GM11168 (cell line): ENCODE results near the gene KCNE4.
"Not testable (repeated sequence)": the region's sequence is repeated elsewhere in the genome, so short reads cannot be mapped to it uniquely, and the experiment has no call there.

Source experiments
- in situ Hi-C: fragments of 300-500 bp; cut with MboI; formaldehyde crosslinking; loops from one replicate; pipeline ENCODE4 v1.12.0; 2022; ENCODE audit warnings: low sequenced_read_pairs; ENCODE audit not compliant: unreplicated experiment

The KCNE4 gene

DNA sequence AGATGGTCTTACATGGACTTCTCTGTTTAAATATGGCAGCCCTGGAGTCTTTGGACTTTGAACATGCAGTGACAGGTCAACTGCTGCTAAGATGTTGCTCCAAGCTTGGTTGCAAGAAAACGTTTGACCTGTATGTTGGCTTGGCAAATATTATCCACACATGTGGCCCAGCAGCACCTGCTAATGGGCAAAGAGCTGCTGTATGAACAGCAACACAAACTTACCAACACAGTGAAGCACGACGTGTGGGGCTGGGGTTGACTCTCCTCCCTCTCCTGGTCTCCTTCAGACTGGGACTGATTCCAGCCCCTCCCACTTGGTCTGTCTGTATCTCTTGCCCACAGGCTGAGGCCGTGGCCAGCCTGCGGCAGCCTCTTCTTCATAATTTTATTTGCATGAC, 3.8 kb downstream of the KCNE4 start:
- in situ Hi-C loops = no loop called here

DNA sequence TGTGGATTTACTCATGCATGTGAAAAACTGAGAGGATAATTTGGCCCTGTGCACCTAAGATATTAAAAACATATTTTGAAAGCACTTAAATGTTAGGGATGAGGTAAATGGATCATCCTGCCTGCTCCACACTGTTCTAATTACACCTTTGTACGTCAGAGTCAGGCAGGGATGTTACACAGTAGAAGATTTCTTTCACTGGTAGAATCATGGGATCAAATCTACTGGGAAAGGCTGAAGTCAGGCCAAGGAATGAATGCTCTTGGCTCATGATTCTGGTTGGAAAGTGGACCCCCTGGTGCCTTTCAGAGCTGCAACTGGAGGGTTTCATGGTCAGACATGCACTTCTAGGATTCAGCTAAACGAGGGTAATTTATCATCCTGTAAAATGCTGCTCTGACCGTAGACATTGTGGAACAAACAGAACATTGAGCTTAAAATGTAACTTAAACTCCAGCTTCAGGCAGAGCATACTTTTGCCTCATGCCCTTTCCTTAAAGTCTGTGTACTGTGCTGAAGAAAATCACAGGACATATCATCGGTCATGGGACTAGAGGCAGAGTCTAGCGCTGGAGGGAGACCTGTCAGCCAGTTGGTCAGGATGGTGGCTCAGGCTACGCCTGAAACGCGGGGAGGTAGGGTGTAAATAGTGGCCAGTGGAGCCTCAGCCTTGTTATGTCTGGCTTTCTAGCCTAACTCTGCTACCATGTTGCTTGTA, 4.9 kb downstream of the KCNE4 start:
- in situ Hi-C loops = no loop called here

DNA sequence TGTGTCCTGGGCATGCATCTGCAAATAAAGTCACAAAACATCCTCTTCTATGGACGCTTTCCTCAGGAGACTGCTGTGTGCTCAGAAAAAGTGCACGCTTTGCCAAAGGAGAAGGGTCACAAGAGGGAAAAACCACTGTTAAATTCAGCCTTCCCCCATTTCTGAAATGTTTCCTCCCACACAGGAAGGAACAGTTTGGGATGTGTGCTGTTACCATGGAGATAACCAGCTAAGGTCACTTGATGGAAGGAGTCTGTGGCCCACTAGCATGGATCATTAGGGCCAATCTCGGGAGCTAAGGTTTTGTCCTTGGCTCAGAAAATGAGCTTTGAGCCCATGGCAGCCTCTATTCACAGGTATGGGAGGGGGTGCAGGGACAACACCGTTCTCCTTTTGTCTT, 5.6 kb downstream of the KCNE4 start:
- in situ Hi-C loops = no loop called here

DNA sequence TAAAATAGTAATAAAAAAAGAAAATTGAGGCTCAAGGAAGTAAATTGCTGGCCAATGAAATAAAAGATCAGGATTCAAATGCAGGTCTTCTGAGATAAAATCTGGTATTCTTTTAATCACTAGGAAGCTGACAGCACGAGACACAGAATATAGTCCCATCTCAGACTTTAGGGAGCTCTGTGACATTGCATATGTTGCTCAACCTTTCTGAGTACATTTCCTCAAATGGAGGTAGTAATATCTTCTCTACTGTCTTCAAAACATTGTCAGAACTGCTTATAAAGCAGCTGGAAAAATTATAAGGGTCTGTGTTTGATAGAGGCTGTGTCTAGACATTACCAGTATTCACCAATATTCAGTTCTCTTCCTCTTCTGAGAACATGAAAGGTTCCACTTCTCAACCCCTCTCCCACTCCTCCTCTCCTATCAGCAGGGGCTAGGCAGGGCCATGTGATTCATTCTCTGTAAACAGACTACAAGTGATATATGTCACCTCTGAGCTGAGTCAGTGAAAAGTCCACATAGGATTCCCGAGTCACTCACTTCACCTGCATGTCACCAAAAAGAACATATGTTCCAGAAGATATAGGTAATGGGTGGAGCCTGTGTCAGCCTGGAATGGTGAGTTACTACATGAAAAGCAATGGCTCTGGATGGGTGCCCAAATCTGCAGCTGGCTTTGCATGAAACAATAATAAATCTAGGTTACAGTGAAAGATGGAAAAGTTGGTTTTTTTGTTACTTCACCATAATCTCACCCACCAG, 7.1 kb downstream of the KCNE4 start:
- in situ Hi-C loops = no loop called here

DNA sequence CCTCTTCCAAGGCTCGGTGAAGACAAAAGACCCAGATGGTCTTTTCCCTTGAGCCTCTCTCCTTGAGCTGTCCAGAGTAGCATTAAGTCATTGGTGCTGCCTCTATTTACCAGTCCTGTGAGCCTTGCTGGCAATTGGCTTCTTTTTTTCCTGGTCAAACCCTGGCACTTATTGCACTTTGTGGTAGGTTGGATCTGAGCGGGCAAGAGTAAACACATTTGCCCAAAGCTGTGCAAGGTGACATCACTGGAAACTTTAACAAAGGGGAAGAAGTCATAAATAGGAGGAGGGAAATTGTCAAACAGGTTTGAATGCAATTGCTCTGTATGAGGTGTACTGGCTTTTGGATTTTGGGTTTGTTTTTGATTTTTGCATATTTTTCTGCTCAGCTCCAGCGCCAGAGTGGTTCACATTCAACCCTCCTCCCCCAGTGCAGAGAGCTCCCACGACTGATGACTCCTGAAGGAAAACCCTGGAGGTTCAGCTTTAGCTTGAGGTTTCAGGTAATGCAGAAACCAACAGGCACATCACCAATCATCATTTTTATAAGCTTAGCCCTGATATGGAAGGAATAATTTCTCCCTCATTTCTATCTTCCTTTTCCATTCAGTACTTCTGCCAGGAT, 8.3 kb downstream of the KCNE4 start:
- in situ Hi-C loops = no loop called here

DNA sequence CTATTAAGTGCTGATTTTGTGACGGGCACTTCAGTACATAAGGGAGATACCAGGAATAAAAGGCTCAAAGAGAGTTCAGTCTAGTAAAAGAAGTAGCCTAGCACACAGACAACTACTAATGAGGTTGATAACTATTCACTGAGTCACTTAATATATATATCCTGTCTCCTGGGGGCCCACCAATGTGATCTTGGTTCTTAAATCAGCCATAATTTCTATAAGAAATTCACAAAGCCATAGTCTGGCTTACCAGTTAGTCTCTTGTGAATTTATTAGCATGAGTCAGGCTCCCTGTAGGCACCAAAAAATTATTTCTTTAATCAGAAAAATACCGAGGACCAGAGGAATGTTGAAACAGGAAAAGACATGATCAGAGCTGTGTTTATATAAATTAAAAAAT, 10.4 kb downstream of the KCNE4 start:
- in situ Hi-C loops = no loop called here

DNA sequence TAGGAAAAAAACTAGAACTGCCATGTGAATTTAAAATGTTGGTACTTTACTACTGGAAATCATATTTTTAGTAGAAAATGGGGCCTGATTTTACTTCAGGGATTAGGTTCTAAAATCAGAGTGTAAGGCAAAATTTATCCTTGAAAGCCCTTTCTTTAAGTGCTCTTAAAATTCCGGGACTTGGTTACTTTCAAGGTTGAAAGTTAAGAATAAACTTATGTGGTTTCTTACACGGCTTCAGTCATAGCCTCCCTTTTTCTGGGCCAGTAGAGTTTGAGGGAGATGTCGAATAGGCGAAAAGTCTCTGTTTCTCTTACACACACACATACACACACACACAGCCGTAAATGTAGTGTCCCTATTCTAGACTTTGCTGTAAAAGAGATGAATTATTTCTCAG, 13.1 kb downstream of the KCNE4 start:
- in situ Hi-C loops = no loop called here

DNA sequence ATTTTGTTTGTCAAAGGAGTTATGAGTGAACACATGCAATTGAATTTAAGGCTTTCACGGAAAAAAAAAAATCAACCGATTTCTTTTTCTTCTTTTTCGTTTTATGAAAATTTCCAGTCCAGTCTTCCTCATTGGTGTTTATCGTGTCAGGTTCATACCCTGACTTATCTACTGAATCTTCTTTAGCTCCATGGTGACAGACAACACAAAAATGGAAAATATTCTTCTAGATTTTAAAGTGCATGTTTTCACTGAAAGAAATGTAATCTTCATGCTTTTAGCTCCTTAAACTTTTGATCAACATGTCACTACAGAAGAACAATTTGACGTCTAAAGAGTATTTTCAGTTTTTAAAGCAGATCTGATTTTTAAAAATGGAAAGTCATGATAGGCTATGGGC, 14.7 kb downstream of the KCNE4 start:
- in situ Hi-C loops = no loop called here

DNA sequence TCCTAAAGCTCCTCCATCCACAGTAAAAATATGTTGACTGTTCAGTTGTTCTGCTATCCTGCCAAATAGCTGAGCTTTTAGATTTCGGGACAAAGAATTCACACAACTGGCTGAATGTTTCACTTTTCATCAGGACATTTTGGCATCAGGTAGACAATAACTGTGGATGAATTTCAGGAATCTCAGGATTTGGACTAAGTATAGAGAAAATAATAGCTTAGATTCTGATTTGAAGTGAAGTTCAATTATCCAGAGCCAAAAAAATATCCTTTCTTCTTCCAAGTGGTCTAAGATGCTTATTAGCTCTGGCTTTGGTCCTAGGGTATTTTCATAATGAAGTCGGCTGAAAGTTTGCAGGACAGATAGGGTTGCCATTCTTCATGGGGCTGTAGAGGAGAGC, 16.1 kb downstream of the KCNE4 start:
- in situ Hi-C loops = no loop called here

DNA sequence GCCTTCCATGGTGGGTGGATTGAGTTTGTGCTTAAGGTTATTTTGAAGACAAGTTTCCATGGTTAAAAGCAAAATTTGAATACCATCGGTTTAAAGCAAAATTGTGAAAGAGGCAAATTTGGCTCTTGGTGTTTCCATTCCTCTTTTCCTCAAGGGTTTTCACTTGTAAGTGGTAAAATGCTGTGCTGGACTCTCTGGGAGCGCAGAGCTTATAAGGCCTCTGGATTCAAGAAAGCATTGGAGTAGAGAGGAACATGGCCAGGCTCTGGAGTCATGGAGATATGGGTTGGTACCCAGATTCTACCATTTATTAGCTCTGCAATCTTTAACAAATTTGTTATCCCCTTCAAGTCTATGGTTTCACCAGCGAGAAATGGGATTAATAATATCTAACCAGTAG, 17.5 kb downstream of the KCNE4 start:
- in situ Hi-C loops = no loop called here

DNA sequence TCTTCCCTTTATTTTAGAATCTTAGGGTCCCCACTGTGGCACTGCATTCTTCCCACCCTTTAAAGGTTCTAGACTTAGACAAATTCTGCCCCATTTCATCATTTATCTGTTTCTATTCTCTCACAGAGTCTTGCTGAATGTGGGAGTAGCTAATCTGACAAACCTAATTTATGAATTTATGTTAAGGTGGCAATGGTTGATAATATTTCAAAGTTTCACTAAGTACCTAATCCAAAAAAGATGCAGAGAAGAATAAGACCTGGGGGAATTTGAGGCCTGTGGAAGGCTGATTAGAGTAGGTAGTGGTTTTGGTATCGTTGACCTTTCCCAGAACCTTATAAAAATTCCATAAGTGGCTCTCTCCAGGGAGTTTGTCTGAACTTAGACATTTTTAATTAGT, 18.0 kb downstream of the KCNE4 start:
- in situ Hi-C loops = no loop called here

DNA sequence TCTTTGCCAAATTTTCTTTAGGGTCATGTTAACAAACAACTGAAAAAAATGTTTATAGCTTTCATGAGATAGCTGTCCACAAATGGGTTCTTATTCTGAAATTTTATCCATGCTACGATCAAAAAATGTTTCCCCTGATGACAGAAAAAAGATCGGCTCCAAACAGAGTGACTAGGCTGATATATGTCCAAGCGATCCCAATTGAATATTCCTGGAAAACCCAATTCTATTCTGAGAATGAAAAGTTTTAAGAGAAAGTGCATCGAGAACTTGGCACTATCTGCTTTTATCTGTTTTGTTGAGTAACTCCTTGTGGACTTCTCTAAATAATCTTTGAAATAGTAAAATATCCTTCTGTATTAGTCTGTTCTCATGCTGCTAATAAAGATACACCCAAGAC, 19.1 kb downstream of the KCNE4 start:
- in situ Hi-C loops = no loop called here

DNA sequence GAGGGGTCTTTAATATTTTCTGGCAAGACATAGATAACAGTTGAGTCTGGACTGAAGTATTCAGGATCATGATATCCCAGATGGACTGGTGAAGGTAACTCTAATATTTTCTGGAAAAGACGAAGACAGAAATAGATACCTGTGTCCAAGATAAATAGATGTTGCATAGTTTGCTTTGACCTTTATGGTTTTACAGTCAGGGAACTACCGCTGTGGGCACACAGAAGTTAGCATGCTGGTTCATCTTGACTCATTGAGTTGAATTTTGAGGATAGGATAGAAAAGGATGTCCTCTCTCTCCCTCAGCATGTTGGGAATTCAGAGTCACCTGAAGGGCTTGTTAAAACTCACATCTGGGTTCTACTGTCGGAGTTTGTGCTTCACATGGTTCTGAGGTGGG, 20.8 kb downstream of the KCNE4 start:
- in situ Hi-C loops = no loop called here

DNA sequence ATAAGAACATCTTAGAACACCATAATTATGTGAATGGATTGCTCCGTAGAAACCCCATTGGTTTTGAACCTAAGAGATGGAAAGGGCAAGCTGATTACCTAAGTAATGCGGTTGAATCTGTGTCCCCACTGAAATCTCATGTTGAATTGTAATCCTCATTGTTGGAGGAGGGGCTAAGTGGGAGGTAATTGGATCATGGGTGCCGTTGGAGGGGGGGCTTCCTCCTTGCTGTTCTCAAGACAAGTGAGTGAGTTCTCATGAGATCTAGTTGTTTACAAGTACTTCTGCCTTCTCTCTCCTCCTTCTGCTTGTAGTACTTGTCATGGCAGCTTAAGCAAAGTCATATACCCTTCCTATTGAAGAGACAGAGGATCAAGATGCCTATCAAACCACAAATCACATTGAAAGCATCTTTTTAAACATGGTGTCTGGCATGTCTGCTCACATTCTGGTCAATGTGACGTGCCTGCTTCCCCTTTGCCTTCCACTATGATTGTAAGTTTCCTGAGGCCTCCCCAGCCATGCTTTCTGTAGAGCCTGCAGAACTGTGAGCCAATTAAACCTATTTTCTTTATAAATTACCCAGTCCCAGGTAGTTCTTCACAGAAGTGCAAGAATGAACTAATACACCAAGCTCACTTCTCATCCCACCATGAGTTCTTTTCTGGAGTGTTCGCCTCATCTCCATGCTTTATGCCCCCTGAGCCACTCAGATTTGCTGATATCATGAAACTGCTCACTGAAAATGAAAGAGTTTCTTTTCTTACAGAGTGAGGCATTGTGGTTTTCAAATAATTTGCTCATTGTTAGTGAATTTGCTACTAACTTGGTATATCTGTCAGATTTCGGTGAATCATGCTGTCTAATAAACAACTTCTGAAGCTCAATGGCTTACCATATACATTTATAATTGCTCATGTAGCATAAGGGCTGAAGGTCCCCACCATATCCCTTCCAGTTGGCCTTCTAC, 23.6 kb downstream of the KCNE4 start:
- in situ Hi-C loops = no loop called here

DNA sequence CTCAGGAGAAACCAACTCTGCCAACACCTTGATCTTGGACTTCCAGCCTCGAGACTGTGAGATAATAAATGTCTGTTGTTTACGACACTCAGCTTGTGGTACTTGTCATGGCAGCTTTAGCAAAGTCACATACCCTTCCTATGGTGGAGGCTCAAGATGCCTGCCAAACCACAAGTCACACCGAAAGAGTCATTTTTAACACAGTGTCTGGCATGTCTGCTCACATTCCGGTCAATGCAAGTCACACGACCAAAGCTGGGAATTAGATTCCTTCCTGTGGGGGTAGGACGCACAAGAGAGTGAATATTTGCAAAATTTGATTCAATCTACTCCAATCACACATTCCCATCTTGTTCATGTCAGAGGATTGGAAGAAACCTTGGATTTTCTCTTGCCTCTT, 24.6 kb downstream of the KCNE4 start:
- in situ Hi-C loops = no loop called here

DNA sequence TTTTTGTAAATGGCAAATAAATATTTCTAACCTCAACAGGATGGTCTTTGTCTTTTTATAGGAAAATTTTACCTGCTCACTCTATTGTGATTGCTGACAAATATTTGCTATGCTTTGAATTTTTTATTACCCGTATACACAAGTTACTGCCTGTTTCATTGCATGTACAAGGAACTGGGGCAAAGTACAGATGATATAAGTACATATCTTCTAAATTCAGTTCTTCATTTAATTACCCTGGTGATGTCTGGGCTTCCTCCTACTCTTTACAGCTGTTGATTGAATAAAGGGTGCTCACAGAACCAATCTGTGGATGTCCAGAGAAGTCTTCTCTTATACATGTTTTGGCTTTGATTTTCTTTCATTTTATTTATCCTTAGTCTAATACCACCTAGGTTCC, 26.5 kb downstream of the KCNE4 start:
- in situ Hi-C loops = no loop called here

DNA sequence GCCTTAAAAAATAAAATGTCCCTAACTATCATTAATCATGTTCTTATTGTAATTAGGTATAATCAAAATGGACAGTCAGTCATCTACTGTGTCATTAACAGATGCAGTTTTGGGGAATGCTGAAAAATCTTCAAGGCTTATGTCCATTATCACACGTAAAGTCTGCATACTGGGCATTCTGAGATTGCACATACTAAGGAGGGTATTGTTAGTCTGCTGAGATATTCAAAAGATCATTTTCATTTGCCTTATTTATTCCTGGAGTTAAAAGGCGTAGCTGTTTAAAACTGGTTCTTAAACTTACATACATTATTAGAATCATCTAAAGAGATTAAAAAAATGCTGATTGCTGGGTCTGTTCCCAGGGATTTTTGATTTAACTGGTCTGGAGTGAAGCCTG, 27.4 kb downstream of the KCNE4 start:
- in situ Hi-C loops = no loop called here

DNA sequence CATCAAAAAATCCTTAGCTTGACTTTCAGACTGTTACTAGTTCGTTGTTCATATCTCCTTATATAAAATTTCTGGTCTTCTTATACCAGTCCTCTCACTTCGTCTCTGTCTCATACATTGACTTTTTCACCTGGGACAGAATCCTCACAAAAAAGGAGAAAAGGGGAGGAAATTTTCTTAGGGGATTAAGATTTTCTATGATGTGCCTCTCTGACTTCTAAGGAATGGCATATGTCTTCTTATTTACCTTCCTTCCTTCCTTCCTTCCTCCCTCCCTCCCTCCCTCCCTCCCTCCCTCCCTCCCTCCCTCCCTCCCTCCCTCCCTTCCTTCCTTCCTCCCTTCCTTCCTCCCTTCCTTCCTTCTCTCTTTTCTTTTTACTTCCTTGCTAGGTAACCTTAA, 27.9 kb downstream of the KCNE4 start:
- in situ Hi-C loops = no loop called here

DNA sequence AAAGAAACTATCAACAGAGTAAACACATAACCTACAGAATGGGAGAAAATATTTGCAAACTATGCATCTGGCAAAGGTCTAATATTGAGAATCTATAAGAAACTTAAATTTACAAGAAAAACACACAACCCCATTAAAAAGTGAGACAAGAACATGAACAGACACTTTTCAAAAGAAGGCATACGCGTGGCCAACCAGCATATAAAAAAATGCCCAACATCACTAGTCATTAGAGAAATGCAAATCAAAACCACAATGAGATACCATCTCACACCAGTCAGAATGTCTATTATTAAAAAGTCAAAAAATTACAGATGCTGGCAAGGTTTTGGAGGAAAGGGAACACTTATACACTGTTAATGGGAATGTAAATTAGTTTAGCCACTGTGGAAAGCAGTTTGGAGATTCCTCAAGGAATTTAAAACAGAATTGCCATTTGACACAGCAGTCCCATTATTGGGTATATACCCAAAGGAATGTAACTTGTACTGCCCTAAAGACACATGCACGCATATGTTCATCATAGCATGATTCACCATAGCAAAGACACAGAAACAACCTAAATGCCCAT, 28.9 kb downstream of the KCNE4 start:
- in situ Hi-C loops = not testable (repeated sequence)

DNA sequence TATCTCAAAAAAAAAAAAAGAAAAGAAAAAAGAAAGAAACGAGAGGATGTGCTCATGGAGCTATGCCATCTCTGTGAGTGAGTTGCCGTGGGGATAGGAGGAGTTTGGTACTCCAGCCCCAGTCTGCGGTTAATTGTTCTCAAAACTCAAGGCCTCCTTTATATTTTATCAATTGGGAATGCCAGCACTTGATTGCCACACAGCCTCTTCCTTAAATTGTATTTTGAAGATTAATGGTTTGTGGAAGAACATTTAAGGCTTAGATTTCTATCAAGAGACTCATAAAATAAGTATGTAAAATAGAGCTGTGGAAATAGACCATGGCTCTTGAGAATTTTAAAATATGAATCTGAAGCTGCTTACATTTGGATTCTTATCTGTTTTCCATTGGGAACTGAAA, 29.8 kb downstream of the KCNE4 start:
- in situ Hi-C loops = no loop called here
